ENCODE measurements around the gene ETNK1.

ETNK1 gene

DNA sequence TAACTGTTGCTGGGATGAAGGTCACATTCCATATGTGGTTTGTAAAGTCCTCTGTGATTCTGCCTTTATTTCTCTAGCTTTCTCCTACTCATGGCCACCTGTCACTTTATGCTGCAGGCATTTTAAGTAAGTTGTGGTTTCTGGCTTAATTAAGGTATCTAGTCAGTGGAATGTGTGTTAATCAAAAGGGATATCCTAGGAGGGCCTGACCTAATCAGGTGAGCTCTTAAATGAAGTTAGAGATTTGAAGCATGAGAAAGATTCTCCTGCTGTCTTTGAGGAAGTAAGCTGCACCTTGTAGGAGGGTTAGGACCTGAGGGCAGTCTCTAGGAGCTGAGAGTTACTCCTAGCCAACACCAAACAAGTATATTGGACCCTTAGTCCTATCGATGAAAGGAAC is 90.3 kb downstream of the ETNK1 start:
- no peak for FAIRE-seq
- no peak for DNase-seq (ENCODE audit: insufficient read length, low spot score)
- TF ChIP-seq CTCF (IDR thresholded peaks at IDR 0.05; ENCODE audit: insufficient read depth, missing control alignments) = no peak

DNA sequence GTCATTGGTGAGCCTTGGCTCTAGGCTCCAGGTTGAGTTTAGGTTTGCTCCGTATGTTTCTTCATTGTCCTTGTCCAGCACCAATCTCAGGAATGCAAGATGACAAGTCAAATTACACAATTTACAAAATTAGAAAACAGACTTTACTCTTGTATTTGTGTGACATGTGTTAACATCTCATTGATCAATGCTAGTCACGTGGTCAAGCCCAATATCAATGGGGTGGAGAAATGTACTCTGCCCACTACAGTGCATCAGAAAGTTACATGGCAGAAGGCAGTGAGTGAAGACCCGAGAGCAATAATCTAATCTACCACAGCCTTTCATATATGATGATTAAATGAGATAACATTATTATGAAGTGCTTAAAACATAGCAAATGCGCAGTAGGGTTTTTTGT is 94.8 kb downstream of the ETNK1 start:
- DNase-seq (ENCODE audit: insufficient read length, low spot score) (no peak), FAIRE-seq (no peak)
- TF ChIP-seq CTCF (IDR thresholded peaks at IDR 0.05; ENCODE audit: insufficient read depth, missing control alignments) = no peak

- no peak for TF ChIP-seq CTCF (IDR thresholded peaks at IDR 0.05; ENCODE audit: insufficient read depth, missing control alignments)
- no peak for DNase-seq (ENCODE audit: insufficient read length, low spot score)
- no peak for FAIRE-seq
Measured at GRCh38 chr12:22722081-22722480, 97.1 kb downstream of the ETNK1 start.

DNA sequence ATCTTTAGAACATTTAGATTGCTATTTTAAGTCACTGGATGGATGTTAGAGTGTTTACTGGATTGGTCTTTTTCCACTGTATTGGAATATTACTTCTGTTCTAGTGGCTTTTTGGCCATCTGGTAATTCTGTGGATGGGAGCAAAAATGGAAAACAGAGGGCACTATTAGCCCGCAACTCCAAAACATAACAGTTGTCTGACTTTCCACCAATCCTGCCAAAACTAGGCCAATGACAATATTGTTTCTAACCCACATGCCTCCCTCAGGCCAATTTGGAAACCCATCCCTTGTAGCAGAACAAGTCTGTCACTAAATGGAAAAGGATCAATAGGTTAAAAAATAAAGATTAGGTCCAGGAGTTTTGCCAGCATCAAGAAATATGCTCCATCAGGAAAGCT is 97.8 kb downstream of the ETNK1 start:
- FAIRE-seq (no peak), DNase-seq (ENCODE audit: insufficient read length, low spot score) (no peak)
- TF ChIP-seq CTCF (IDR thresholded peaks at IDR 0.05; ENCODE audit: insufficient read depth, missing control alignments) = no peak

- FAIRE-seq (peak; percentile 74), DNase-seq (ENCODE audit: insufficient read length, low spot score) (no peak)
- TF ChIP-seq CTCF (IDR thresholded peaks at IDR 0.05; ENCODE audit: insufficient read depth, missing control alignments) = no peak
Measured at GRCh38 chr12:22728987-22729386, 104.0 kb downstream of the ETNK1 start.

- no peak for FAIRE-seq
- DNase-seq (ENCODE audit: insufficient read length, low spot score) = no peak
Measured at GRCh38 chr12:22729431-22729956, 104.5 kb downstream of the ETNK1 start.

More at GRCh38 chr12:22729431-22729956, 104.5 kb downstream of the ETNK1 start:
- TF ChIP-seq CTCF (IDR thresholded peaks at IDR 0.05; ENCODE audit: insufficient read depth, missing control alignments) = no peak
